CD14-positive monocyte (primary cell): ENCODE measurements around the gene HOXB3. TPM values are rescaled to one million over a fixed set of nuclear protein-coding genes. Genes with fewer than 3 reads are reported as not detected.

ENCODE experiments used
- DNase-seq, 3 donors: peaks; one replicate each; pipeline ENCODE4 v3.0.0-alpha.2; 2011 to 2022
- H2AFZ ChIP-seq: 2 replicates; pipeline ENCODE4 v1.6.0; 2012; ENCODE audit warnings: mild to moderate bottlenecking, low read depth, low read length, inconsistent platforms; ENCODE audit not compliant: insufficient read depth, poor library complexity, severe bottlenecking
- H3K27ac ChIP-seq, 2 donors: 1 replicate in 1 of 2; 2 replicates in 1 of 2; pipeline ENCODE4 v1.5.1; 2012 to 2013; ENCODE audit warnings: low read length in 2 of 2, control low read depth in 1 of 2, inconsistent platforms in 1 of 2, low read depth in 1 of 2, mild to moderate bottlenecking in 1 of 2
- H3K27me3 ChIP-seq, 2 donors: one replicate each; pipeline versions ENCODE4 v1.6.0 to v1.6.1; 2011 to 2013; ENCODE audit warnings: low read length in 2 of 2; ENCODE audit not compliant: control insufficient read depth in 2 of 2, insufficient read depth in 2 of 2
- H3K36me3 ChIP-seq, 2 donors: replicated peaks in 1 of 2; 1 replicate in 1 of 2; 2 replicates in 1 of 2; pipeline versions ENCODE4 v1.5.1 to v1.6.1; 2012 to 2013; ENCODE audit warnings: low read length in 2 of 2, control low read depth in 1 of 2, inconsistent platforms in 1 of 2, mild to moderate bottlenecking in 1 of 2; ENCODE audit not compliant: insufficient read depth in 2 of 2, control insufficient read depth in 1 of 2
- H3K4me1 ChIP-seq, 2 donors: 1 replicate in 1 of 2; 2 replicates in 1 of 2; pipeline versions ENCODE4 v1.5.1 to v1.6.1; 2012 to 2013; ENCODE audit warnings: low read length in 2 of 2, control low read depth in 1 of 2, inconsistent platforms in 1 of 2, mild to moderate bottlenecking in 1 of 2, moderate library complexity in 1 of 2; ENCODE audit not compliant: insufficient read depth in 2 of 2, control insufficient read depth in 1 of 2
- H3K4me2 ChIP-seq: replicated peaks from 2 replicates; pipeline ENCODE3; 2012; ENCODE audit warnings: low read length, moderate library complexity, mild to moderate bottlenecking; ENCODE audit not compliant: poor library complexity, severe bottlenecking; ENCODE audit errors: extremely low read depth
- H3K4me3 ChIP-seq, 3 experiments: fragments of 200-600 bp in 1 of 3; sonication (generic) in 1 of 3; replicated peaks in 1 of 3; 1 replicate in 2 of 3; 2 replicates in 1 of 3; pipeline ENCODE4 v1.5.1; 2011 to 2013; ENCODE audit warnings: low read length in 3 of 3, mild to moderate bottlenecking in 3 of 3, control low read depth in 2 of 3, low read depth in 2 of 3, inconsistent platforms in 1 of 3, moderate library complexity in 1 of 3
- H3K79me2 ChIP-seq: 2 replicates; pipeline ENCODE4 v1.6.0; 2012; ENCODE audit warnings: mild to moderate bottlenecking, control low read depth, inconsistent platforms, low read length, moderate library complexity; ENCODE audit not compliant: insufficient read depth
- H3K9ac ChIP-seq: 2 replicates; pipeline ENCODE4 v1.6.0; 2017; ENCODE audit warnings: low read length, mild to moderate bottlenecking; ENCODE audit not compliant: insufficient read depth, poor library complexity, severe bottlenecking
- H3K9me3 ChIP-seq, 2 donors: replicated peaks in 1 of 2; 1 replicate in 1 of 2; 2 replicates in 1 of 2; pipeline versions ENCODE4 v1.5.1 to v1.6.1; 2012 to 2013; ENCODE audit warnings: low read length in 2 of 2, control low read depth in 1 of 2; ENCODE audit not compliant: control insufficient read depth in 1 of 2, insufficient read depth in 1 of 2
- H4K20me1 ChIP-seq: 2 replicates; pipeline ENCODE4 v1.6.0; 2012; ENCODE audit warnings: mild to moderate bottlenecking, low read length, control low read depth, moderate library complexity; ENCODE audit not compliant: insufficient read depth
- H3K27ac Mint-ChIP-seq, 7 donors: one replicate each; pipeline ENCODE4 v1.8.0; 2020; ENCODE audit warnings: mild to moderate bottlenecking in 7 of 7, mixed read lengths in 7 of 7, moderate library complexity in 6 of 7, inconsistent platforms in 2 of 7
- H3K27me3 Mint-ChIP-seq, 3 donors: one replicate each; pipeline ENCODE4 v1.8.0; 2021 to 2022; ENCODE audit warnings: low read depth in 3 of 3, mild to moderate bottlenecking in 3 of 3, mixed read lengths in 3 of 3, moderate library complexity in 3 of 3, inconsistent platforms in 1 of 3
- H3K36me3 Mint-ChIP-seq, 2 donors: one replicate each; pipeline ENCODE4 v1.8.0; 2020; ENCODE audit warnings: mixed read lengths in 2 of 2, inconsistent platforms in 1 of 2, mild to moderate bottlenecking in 1 of 2
- H3K4me1 Mint-ChIP-seq: one replicate; pipeline ENCODE4 v1.8.0; 2020; ENCODE audit warnings: mild to moderate bottlenecking, mixed read lengths
- H3K4me3 Mint-ChIP-seq, 2 donors: one replicate each; pipeline ENCODE4 v1.8.0; 2020; ENCODE audit warnings: mild to moderate bottlenecking in 2 of 2, mixed read lengths in 2 of 2, moderate library complexity in 1 of 2
- H3K9me3 Mint-ChIP-seq, 7 donors: one replicate each; pipeline ENCODE4 v1.8.0; 2020 to 2022; ENCODE audit warnings: mixed read lengths in 7 of 7, mild to moderate bottlenecking in 6 of 7, moderate library complexity in 6 of 7, inconsistent platforms in 2 of 7
- WGBS: methylation state at CpG from one replicate; pipeline ENCODE4 v1.1.5; 2013; ENCODE audit warnings: missing lambda C conversion rate; ENCODE audit not compliant: insufficient coverage; 5-methylcytosine and 5-hydroxymethylcytosine counted together
- intact Hi-C, 2 donors: fragments of 100-400 bp; cut with micrococcal nuclease; formaldehyde crosslinking; loops; one replicate each; pipeline versions ENCODE4 v1.15.0 to v1.15.1; 2023
- polyA plus RNA-seq, 3 donors: library from polyadenylated mRNA; depleted of rRNA in 1 of 3; unstranded in 2 of 3; stranded (reverse) in 1 of 3; fragments of 300-500 nt in 2 of 3; fragments of >200 nt in 1 of 3; fragmentation: Illumina TruSeq in 2 of 3; gene quantifications; 1 replicate in 2 of 3; 2 replicates in 1 of 3; pipeline ENCODE4 v1.2.3, GENCODE V29; 2012 to 2021
- TF ChIP-seq, protein P1 (sequence below): fragments of 200-600 bp; IDR thresholded peaks from one replicate; pipeline ENCODE4 v1.8.0; 2022; ENCODE audit warnings: antibody characterized with exemption, mild to moderate bottlenecking

HOXB3 gene
- polyA plus RNA-seq, 3 donors, result 0.56 TPM; not detected in 2

DNA sequence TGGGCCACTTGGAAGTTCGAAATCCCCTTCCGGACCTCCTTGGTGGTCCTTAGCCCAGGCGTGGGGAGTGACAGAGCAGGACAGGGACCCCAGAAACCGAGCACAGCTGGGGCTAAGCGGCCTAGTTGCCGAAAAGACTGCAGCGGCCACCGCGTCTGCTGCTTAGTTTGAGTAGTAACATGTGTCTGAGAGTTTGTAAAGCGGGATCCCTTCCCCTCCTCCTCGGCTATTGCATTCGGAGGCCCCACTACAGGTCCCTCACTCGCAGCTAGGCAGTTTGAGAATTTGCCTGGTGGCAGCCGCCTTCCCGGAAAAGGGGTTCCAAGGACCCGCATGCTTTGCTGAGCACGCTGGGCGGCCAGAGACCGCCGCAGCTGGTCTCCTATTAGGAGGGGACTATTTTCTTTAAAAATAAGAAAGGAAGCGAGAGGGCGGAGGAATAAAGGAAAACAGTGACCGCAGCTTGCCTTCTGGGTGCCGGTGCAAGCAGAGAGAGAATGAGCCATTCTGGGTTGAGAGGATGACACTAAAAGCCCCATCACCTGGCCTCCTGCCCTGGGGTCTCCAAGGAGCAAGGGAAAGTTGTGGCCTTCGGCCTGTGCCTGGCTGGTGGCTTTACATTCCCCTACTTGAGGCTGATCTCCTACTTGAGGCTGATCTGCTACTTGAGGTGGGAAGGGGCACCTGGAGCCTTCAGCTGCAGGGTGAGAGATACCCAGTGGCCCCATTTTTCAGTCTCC is 4.7 kb upstream of the HOXB3 start:
- no peaks in the 10 kb centered on the region for H4K20me1 ChIP-seq
- H3K4me1 Mint-ChIP-seq, result peaks cover 45% of the 10 kb centered on the region
- H3K9me3 Mint-ChIP-seq, result peaks cover 0 to 35% (median 15%) of the 10 kb centered on the region in 7 donors
- peaks cover 78 to 100% of the 10 kb centered on the region in 2 donors for H3K27me3 ChIP-seq
- peaks cover 12 to 30% of the 10 kb centered on the region in 2 donors for H3K36me3 Mint-ChIP-seq
- H3K9ac ChIP-seq, result no peak overlapping the region
- no peak overlapping the region for H3K4me2 ChIP-seq
- H3K4me1 ChIP-seq, result peaks cover 27 to 38% of the 10 kb centered on the region in 2 donors
- peaks cover 99 to 100% (median 100%) of the 10 kb centered on the region in 3 donors for H3K27me3 Mint-ChIP-seq
- no peaks in the 10 kb centered on the region for H3K36me3 ChIP-seq
- 88% methylated on average over 16 of the region's 25 CpGs for WGBS
- H3K4me3 ChIP-seq, result no peak overlapping the region
- no peak for DNase-seq
- no peak overlapping the region for H3K27ac Mint-ChIP-seq
- no peaks in the 10 kb centered on the region for H3K79me2 ChIP-seq
- H3K9me3 ChIP-seq, result peaks cover 0 to 44% of the 10 kb centered on the region in 2 donors
- H3K4me3 Mint-ChIP-seq, result peak overlapping the region in 1 of 2 donors; percentile 92
- intact Hi-C loops, result loop anchor here (5.0 kb wide), 2 partner anchors 102 to 257 kb away; no protein-coding TSS in a partner anchor
- H3K27ac ChIP-seq, result no peak overlapping the region
- H2AFZ ChIP-seq, result no peak overlapping the region
- TF ChIP-seq, protein P1, sequence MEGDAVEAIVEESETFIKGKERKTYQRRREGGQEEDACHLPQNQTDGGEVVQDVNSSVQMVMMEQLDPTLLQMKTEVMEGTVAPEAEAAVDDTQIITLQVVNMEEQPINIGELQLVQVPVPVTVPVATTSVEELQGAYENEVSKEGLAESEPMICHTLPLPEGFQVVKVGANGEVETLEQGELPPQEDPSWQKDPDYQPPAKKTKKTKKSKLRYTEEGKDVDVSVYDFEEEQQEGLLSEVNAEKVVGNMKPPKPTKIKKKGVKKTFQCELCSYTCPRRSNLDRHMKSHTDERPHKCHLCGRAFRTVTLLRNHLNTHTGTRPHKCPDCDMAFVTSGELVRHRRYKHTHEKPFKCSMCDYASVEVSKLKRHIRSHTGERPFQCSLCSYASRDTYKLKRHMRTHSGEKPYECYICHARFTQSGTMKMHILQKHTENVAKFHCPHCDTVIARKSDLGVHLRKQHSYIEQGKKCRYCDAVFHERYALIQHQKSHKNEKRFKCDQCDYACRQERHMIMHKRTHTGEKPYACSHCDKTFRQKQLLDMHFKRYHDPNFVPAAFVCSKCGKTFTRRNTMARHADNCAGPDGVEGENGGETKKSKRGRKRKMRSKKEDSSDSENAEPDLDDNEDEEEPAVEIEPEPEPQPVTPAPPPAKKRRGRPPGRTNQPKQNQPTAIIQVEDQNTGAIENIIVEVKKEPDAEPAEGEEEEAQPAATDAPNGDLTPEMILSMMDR, result no peak

DNA sequence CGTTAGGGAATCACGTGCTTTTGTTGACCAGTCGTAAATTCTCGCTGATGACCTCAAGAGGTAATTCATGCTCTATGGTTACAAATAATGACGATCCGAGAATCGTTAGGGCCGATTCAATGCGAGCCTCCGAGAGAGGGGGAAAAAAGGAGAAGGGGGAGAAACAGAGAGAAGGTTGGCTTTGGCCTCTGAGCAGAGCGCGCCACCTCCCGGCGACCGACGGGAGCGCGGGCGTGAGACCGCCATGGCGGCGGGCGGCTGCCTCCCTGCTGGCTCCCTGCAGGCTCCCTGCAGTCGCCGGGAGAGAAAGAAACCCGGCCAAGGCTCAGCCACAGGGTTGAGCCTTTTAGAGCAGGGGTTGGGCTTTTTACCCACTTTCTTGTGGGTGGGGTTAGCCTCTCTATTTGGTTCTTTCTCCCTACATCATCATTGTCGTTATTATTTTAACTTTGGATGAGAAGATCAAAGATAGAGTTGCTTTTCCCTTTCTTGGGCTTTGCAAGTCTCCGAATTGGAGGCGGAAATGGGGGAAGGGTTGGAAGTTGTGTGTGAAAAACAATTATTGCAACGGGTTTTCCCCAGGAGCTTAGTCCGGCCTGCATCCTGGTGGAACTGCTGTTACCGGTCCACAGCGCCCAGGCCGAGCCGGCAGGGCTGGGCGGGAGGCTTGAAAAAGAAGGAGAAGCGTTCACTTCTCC is 3.9 kb upstream of the HOXB3 start:
- Mint-ChIP-seq H3K4me3 (peak overlapping the region in 1 of 2 donors; percentile 92), H3K27me3 (peaks cover 99 to 100% (median 100%) of the 10 kb centered on the region in 3 donors), H3K36me3 (peaks cover 12 to 31% of the 10 kb centered on the region in 2 donors), H3K9me3 (peaks cover 0 to 38% (median 15%) of the 10 kb centered on the region in 7 donors), H3K27ac (no peak overlapping the region), H3K4me1 (peaks cover 50% of the 10 kb centered on the region)
- TF ChIP-seq, protein P1, result peak; percentile 82
- Histone ChIP-seq H3K4me1 (peaks cover 27 to 38% of the 10 kb centered on the region in 2 donors), H3K27ac (no peak overlapping the region), H3K9ac (no peak overlapping the region), H3K27me3 (peaks cover 78 to 100% of the 10 kb centered on the region in 2 donors), H4K20me1 (no peaks in the 10 kb centered on the region), H3K79me2 (no peaks in the 10 kb centered on the region), H3K4me2 (no peak overlapping the region), H3K9me3 (peaks cover 0 to 37% of the 10 kb centered on the region in 2 donors), H2AFZ (no peak overlapping the region), H3K4me3 (no peak overlapping the region), H3K36me3 (no peaks in the 10 kb centered on the region)
- intact Hi-C loops, result loop anchor here (5.0 kb wide), 2 partner anchors 102 to 257 kb away; no protein-coding TSS in a partner anchor
- WGBS, result 20% methylated on average over 27 of the region's 37 CpGs
- peak; percentile 53 to 66 (median 54) for DNase-seq
